ENCODE data around the gene CRTC2. TPM values are rescaled to one million over a fixed set of nuclear protein-coding genes. Genes with fewer than 3 reads are reported as not detected.

Gene CRTC2
- total RNA-seq, 2 experiments from 2014 or later, result 56.4 to 67.0 TPM

- peak overlapping the region; percentile 93 for H3K4me3 Mint-ChIP-seq
- no peaks in the 10 kb centered on the region for H3K27me3 Mint-ChIP-seq
- DNase-seq, result no peak
- no peaks in the 10 kb centered on the region for H3K9me3 Mint-ChIP-seq
- H3K27ac Mint-ChIP-seq, result peak overlapping the region; percentile 95
- peaks cover 27% of the 10 kb centered on the region for H3K36me3 Mint-ChIP-seq
- peaks cover 26% of the 10 kb centered on the region for H3K4me1 Mint-ChIP-seq
Measured at GRCh38 chr1:153944827-153945117, 13.6 kb downstream of the CRTC2 start.

GRCh38 chr1:153944005-153944826, 14.2 kb downstream of the CRTC2 start:
- DNase-seq, result no peak
- Mint-ChIP-seq H3K9me3 (no peaks in the 10 kb centered on the region), H3K27me3 (no peaks in the 10 kb centered on the region), H3K4me3 (peak overlapping the region; percentile 93), H3K4me1 (peaks cover 26% of the 10 kb centered on the region), H3K36me3 (peaks cover 27% of the 10 kb centered on the region), H3K27ac (peak overlapping the region; percentile 95)

- Mint-ChIP-seq H3K4me1 (peaks cover 26% of the 10 kb centered on the region), H3K27me3 (no peaks in the 10 kb centered on the region), H3K36me3 (peaks cover 22% of the 10 kb centered on the region), H3K27ac (peak overlapping the region; percentile 42), H3K4me3 (no peak overlapping the region), H3K9me3 (no peaks in the 10 kb centered on the region)
- no peak for DNase-seq
Measured at GRCh38 chr1:153942766-153943549, 15.5 kb downstream of the CRTC2 start.

GRCh38 chr1:153941826-153942725, 16.3 kb downstream of the CRTC2 start:
- H3K4me1 Mint-ChIP-seq, result peaks cover 24% of the 10 kb centered on the region
- peaks cover 28% of the 10 kb centered on the region for H3K36me3 Mint-ChIP-seq

GRCh38 chr1:153940756-153941155, 17.7 kb downstream of the CRTC2 start:
- peaks cover 28% of the 10 kb centered on the region for H3K36me3 Mint-ChIP-seq

More at GRCh38 chr1:153941826-153942725, 16.3 kb downstream of the CRTC2 start:
- no peaks in the 10 kb centered on the region for H3K9me3 Mint-ChIP-seq
- H3K27ac Mint-ChIP-seq, result no peak overlapping the region
- no peak overlapping the region for H3K4me3 Mint-ChIP-seq
- H3K27me3 Mint-ChIP-seq, result no peaks in the 10 kb centered on the region
- no peak for DNase-seq

GRCh38 chr1:153939476-153939875, 18.9 kb downstream of the CRTC2 start:
- no peak for DNase-seq
- H3K27ac Mint-ChIP-seq, result no peak overlapping the region
- H3K4me3 Mint-ChIP-seq, result no peak overlapping the region
- H3K36me3 Mint-ChIP-seq, result peaks cover 24% of the 10 kb centered on the region
- H3K4me1 Mint-ChIP-seq, result peaks cover 15% of the 10 kb centered on the region
- H3K27me3 Mint-ChIP-seq, result no peaks in the 10 kb centered on the region
- H3K9me3 Mint-ChIP-seq, result no peaks in the 10 kb centered on the region

More at GRCh38 chr1:153940756-153941155, 17.7 kb downstream of the CRTC2 start:
- Mint-ChIP-seq H3K4me3 (no peak overlapping the region), H3K27me3 (no peaks in the 10 kb centered on the region), H3K4me1 (peaks cover 20% of the 10 kb centered on the region), H3K27ac (no peak overlapping the region), H3K9me3 (no peaks in the 10 kb centered on the region)
- no peak for DNase-seq

- peaks cover 22% of the 10 kb centered on the region for H3K36me3 Mint-ChIP-seq
- no peaks in the 10 kb centered on the region for H3K9me3 Mint-ChIP-seq
- H3K27me3 Mint-ChIP-seq, result no peaks in the 10 kb centered on the region
- H3K4me3 Mint-ChIP-seq, result no peak overlapping the region
- H3K27ac Mint-ChIP-seq, result peak overlapping the region; percentile 15
- no peak for DNase-seq
- H3K4me1 Mint-ChIP-seq, result peaks cover 12% of the 10 kb centered on the region
Measured at GRCh38 chr1:153938996-153939395, 19.4 kb downstream of the CRTC2 start.

GRCh38 chr1:153937331-153937730, 21.1 kb downstream of the CRTC2 start:
- H3K4me3 Mint-ChIP-seq, result no peak overlapping the region
- H3K9me3 Mint-ChIP-seq, result no peaks in the 10 kb centered on the region
- DNase-seq, result no peak
- no peaks in the 10 kb centered on the region for H3K27me3 Mint-ChIP-seq
- H3K36me3 Mint-ChIP-seq, result peaks cover 13% of the 10 kb centered on the region
- no peaks in the 10 kb centered on the region for H3K4me1 Mint-ChIP-seq
- H3K27ac Mint-ChIP-seq, result no peak overlapping the region

GRCh38 chr1:153936011-153936802, 22.2 kb downstream of the CRTC2 start:
- peaks cover 12% of the 10 kb centered on the region for H3K36me3 Mint-ChIP-seq
- peak overlapping the region; percentile 12 for H3K27ac Mint-ChIP-seq

GRCh38 chr1:153934746-153935145, 23.7 kb downstream of the CRTC2 start:
- no peak for DNase-seq
- H3K36me3 Mint-ChIP-seq, result peaks cover 16% of the 10 kb centered on the region
- no peaks in the 10 kb centered on the region for H3K9me3 Mint-ChIP-seq
- H3K4me3 Mint-ChIP-seq, result no peak overlapping the region
- no peaks in the 10 kb centered on the region for H3K4me1 Mint-ChIP-seq
- no peaks in the 10 kb centered on the region for H3K27me3 Mint-ChIP-seq
- H3K27ac Mint-ChIP-seq, result peak overlapping the region; percentile 25

More at GRCh38 chr1:153936011-153936802, 22.2 kb downstream of the CRTC2 start:
- no peak for DNase-seq
- no peak overlapping the region for H3K4me3 Mint-ChIP-seq
- no peaks in the 10 kb centered on the region for H3K4me1 Mint-ChIP-seq
- no peaks in the 10 kb centered on the region for H3K9me3 Mint-ChIP-seq
- no peaks in the 10 kb centered on the region for H3K27me3 Mint-ChIP-seq

- H3K9me3 Mint-ChIP-seq, result no peaks in the 10 kb centered on the region
- H3K4me1 Mint-ChIP-seq, result peaks cover 5% of the 10 kb centered on the region
- no peak for DNase-seq
- H3K4me3 Mint-ChIP-seq, result no peak overlapping the region
- H3K36me3 Mint-ChIP-seq, result peaks cover 16% of the 10 kb centered on the region
- no peak overlapping the region for H3K27ac Mint-ChIP-seq
- no peaks in the 10 kb centered on the region for H3K27me3 Mint-ChIP-seq
Measured at GRCh38 chr1:153933955-153934354, 24.5 kb downstream of the CRTC2 start.

- DNase-seq, result no peak
- Mint-ChIP-seq H3K27me3 (no peaks in the 10 kb centered on the region), H3K27ac (no peak overlapping the region), H3K4me3 (no peak overlapping the region), H3K4me1 (peaks cover 10% of the 10 kb centered on the region), H3K36me3 (peaks cover 16% of the 10 kb centered on the region), H3K9me3 (no peaks in the 10 kb centered on the region)
Measured at GRCh38 chr1:153933430-153933829, 25.0 kb downstream of the CRTC2 start.

GRCh38 chr1:153932156-153933131, 26.0 kb downstream of the CRTC2 start:
- peaks cover 15% of the 10 kb centered on the region for H3K4me1 Mint-ChIP-seq
- no peak overlapping the region for H3K27ac Mint-ChIP-seq
- H3K36me3 Mint-ChIP-seq, result peaks cover 14% of the 10 kb centered on the region
- DNase-seq, result no peak
- H3K4me3 Mint-ChIP-seq, result no peak overlapping the region
- no peaks in the 10 kb centered on the region for H3K27me3 Mint-ChIP-seq
- no peaks in the 10 kb centered on the region for H3K9me3 Mint-ChIP-seq

All from activated naive CD8-positive, alpha-beta T cell treated with anti-CD3 and anti-CD28 coated beads for 36 hours (primary cell).